Anterior cingulate cortex (tissue), 58 donors: ENCODE data around the gene G3BP1.
"Not testable (repeated sequence)": the region's sequence is repeated elsewhere in the genome, so short reads cannot be mapped to it uniquely, and the experiment has no call there.

Experiments used
- DNase-seq, 58 donors: peaks; one replicate each; lab custom pipeline; 2025; lab: John Stamatoyannopoulos, UW

The G3BP1 gene

DNA sequence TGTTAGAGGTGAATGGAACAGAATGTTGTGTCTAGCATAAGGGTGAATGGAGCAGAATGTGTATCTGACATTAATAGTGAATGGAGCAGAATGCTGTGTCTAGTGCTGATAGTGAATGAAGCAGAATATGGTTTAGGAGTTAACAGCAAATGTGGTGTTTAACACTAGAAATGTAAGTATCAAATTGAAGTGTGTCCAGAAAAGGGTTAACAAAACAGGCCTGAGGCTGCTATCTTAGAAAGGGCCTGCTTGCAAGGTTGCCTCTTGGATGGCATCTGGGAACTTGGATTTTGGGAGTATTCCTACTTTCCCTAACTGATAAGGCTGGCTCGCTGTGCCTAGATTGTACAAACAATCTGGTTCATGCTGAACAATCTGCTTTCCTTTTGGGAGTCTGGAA lies 76.1 kb downstream of the G3BP1 start:
- DNase-seq: no peak

DNA sequence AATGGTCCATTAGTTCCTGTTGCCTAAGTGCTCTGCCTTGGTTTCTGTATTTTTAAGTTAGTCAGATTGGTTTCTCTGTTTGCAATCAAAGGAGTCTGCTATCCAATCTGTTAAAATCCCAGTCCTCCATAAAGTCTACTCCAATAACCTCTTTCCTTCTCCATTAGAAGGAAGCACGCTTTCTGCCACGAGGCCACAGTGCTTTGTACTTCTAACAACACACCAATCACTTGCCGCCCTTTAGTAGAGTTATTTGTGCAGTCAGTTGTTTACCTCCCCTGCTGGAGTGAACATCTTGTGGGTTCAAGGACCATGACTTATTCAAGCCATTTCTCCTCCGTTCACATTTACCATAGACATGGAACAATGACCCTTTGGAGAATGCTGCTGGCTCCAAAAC lies 83.9 kb downstream of the G3BP1 start:
- no peak for DNase-seq

DNA sequence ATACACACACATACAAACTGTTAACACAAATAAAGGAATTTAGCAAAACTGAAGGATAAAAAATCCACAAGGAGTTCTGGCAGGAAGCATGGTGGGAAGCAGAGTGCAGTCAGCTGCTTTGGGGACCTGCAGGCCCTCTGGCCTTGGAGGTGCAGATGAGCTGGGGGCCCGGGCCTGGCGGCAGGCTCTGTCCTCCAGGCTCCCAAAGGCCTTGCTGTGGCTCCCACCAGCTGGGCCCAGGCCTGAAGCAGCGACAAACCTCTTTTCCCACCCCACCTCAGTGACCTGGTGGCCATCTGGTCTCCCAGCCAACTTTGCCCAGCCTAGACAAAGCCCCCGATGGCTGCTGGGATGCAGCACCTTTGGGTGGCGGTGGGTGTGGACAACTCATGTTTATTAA lies 85.1 kb downstream of the G3BP1 start:
- no peak for DNase-seq

DNA sequence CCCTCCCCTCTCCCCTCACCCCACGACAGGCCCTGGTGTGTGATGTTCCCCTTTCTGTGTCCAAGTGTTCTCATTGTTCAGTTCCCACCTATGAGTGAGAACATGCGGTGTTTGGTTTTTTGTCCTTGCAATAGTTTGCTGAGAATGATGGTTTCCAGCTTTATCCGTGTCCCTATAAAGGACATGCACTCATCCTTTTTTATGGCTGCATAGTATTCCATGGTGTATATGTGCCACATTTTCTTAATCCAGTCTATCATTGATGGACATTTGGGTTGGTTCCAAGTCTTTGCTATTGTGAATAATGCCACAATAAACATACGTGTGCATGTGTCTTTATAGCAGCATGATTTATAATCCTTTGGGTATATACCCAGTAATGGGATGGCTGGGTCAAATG lies 89.1 kb downstream of the G3BP1 start:
- not testable (repeated sequence) for DNase-seq
